Endothelial cell of umbilical vein (primary cell): ENCODE data around the gene NDUFA5. TPM values are rescaled to one million over a fixed set of nuclear protein-coding genes. Genes with fewer than 3 reads are reported as not detected.

Experiments
- BruUV-seq: library from RNA; stranded (reverse); fragments of 400-500 nt; replicated peaks from 2 replicates; lab custom pipeline; 2021; lab: Mats Ljungman, UMichigan
- CTCF ChIA-PET: fragments of 300-600, 350-600 bp; sonication (Branson Sonifier 250); formaldehyde crosslinking; loops from one replicate; lab custom pipeline; 2021; ENCODE audit warnings: antibody characterized with exemption, inconsistent platforms; lab: Charles Lee
- POLR2A ChIA-PET: fragments of 300-600, 350-600 bp; sonication (Branson Sonifier 250); formaldehyde crosslinking; loops from one replicate; lab custom pipeline; 2021; ENCODE audit warnings: antibody characterized with exemption, inconsistent platforms; lab: Charles Lee
- DNase-seq: peaks from one replicate; pipeline ENCODE4 v3.0.0-alpha.2; 2011; ENCODE audit warnings: low read depth, low spot score
- FAIRE-seq: peaks from 2 replicates; lab custom pipeline; 2011; peaks lifted over from hg19 to GRCh38; lab: Jason Lieb, UNC
- H2AFZ ChIP-seq: 2 replicates; pipeline ENCODE4 v1.6.0; 2012; ENCODE audit warnings: low read depth, low read length, control low read depth, inconsistent platforms
- H3K27ac ChIP-seq: 2 replicates; pipeline ENCODE4 v1.5.1; 2011; ENCODE audit warnings: low read depth, mild to moderate bottlenecking, control low read depth, low read length, moderate library complexity; ENCODE audit not compliant: insufficient read depth
- H3K27me3 ChIP-seq, 2 experiments: 2 replicates each; pipeline versions ENCODE4 v1.6.0 to v1.6.1; 2011; ENCODE audit warnings: low read length in 2 of 2, mixed read lengths in 1 of 2; ENCODE audit not compliant: control insufficient read depth in 2 of 2, insufficient read depth in 2 of 2
- H3K36me3 ChIP-seq, 2 experiments: 2 replicates in 1 of 2; 3 replicates in 1 of 2; pipeline ENCODE4 v1.5.1; 2011; ENCODE audit warnings: low read length in 2 of 2, mild to moderate bottlenecking in 1 of 2, moderate library complexity in 1 of 2; ENCODE audit not compliant: control insufficient read depth in 2 of 2, insufficient read depth in 2 of 2; ENCODE audit errors: extremely low read depth in 1 of 2
- H3K4me1 ChIP-seq: 3 replicates; pipeline ENCODE4 v1.5.1; 2011; ENCODE audit warnings: mild to moderate bottlenecking, low read length; ENCODE audit not compliant: control insufficient read depth, insufficient read depth; ENCODE audit errors: extremely low read depth
- H3K4me2 ChIP-seq: 2 replicates; pipeline ENCODE4 v1.6.1; 2011; ENCODE audit warnings: low read length, control low read depth, mixed read lengths; ENCODE audit not compliant: insufficient read depth
- H3K4me3 ChIP-seq, 3 experiments: fragments of 200-600 bp in 1 of 3; sonication (generic), shearing (Covaris generic) in 1 of 3; replicated peaks in 1 of 3; 2 replicates each; pipeline ENCODE4 v1.5.1; 2011 to 2016; ENCODE audit warnings: control low read depth in 3 of 3, low read length in 3 of 3, mild to moderate bottlenecking in 2 of 3, inconsistent platforms in 1 of 3, low read depth in 1 of 3, moderate library complexity in 1 of 3; ENCODE audit not compliant: insufficient read depth in 1 of 3
- H3K79me2 ChIP-seq: 2 replicates; pipeline ENCODE4 v1.6.0; 2012; ENCODE audit warnings: low read length, inconsistent platforms; ENCODE audit not compliant: control insufficient read depth, insufficient read depth
- H3K9ac ChIP-seq: replicated peaks from 2 replicates; pipeline ENCODE3; 2011; ENCODE audit warnings: low read length, control low read depth; ENCODE audit not compliant: insufficient read depth; ENCODE audit errors: extremely low read depth
- H3K9me1 ChIP-seq: replicated peaks from 3 replicates; pipeline ENCODE4 v1.6.0; 2011; ENCODE audit warnings: mild to moderate bottlenecking, low read length; ENCODE audit not compliant: control insufficient read depth, insufficient read depth; ENCODE audit errors: extremely low read depth
- H3K9me3 ChIP-seq: replicated peaks from 2 replicates; pipeline ENCODE4 v1.5.1; 2012; ENCODE audit warnings: low read length, inconsistent platforms; ENCODE audit not compliant: control insufficient read depth, insufficient read depth
- H4K20me1 ChIP-seq: replicated peaks from 2 replicates; pipeline ENCODE3; 2011; ENCODE audit warnings: mild to moderate bottlenecking, low read length; ENCODE audit not compliant: control insufficient read depth, insufficient read depth; ENCODE audit errors: extremely low read depth
- CTCF ChIP-seq, 2 donors: IDR thresholded peaks; 1 replicate in 1 of 2; 2 replicates in 1 of 2; pipeline ENCODE4 v1.5.1; 2011; ENCODE audit warnings: low read length in 2 of 2, mild to moderate bottlenecking in 2 of 2, moderate library complexity in 2 of 2, control low read depth in 1 of 2, inconsistent platforms in 1 of 2, low read depth in 1 of 2; ENCODE audit not compliant: insufficient read depth in 1 of 2; ENCODE audit errors: extremely low read depth in 1 of 2
- EZH2 ChIP-seq: IDR thresholded peaks from 2 replicates; pipeline ENCODE4 v1.6.1; 2012; ENCODE audit warnings: borderline replicate concordance, low read depth, mild to moderate bottlenecking, moderate library complexity, low read length, inconsistent platforms; ENCODE audit not compliant: severe bottlenecking
- FOS ChIP-seq: IDR thresholded peaks from 2 replicates; pipeline ENCODE4 v1.6.1; 2011; ENCODE audit warnings: mild to moderate bottlenecking, low read length, moderate library complexity, borderline replicate concordance; ENCODE audit not compliant: insufficient read depth
- GATA2 ChIP-seq: IDR thresholded peaks from 2 replicates; pipeline ENCODE4 v1.7.0; 2011; ENCODE audit warnings: low read depth, mild to moderate bottlenecking, moderate library complexity, mixed read lengths, low read length; ENCODE audit not compliant: insufficient read length, insufficient read depth
- JUN ChIP-seq: IDR thresholded peaks from 2 replicates; pipeline ENCODE4 v1.6.1; 2011; ENCODE audit warnings: borderline replicate concordance, low read depth; ENCODE audit not compliant: insufficient read length, insufficient read depth
- MAX ChIP-seq: IDR thresholded peaks from 2 replicates; pipeline ENCODE4 v1.6.1; 2011; ENCODE audit not compliant: insufficient read depth, insufficient read length
- MYC ChIP-seq: IDR thresholded peaks from one replicate; pipeline ENCODE4 v1.6.1; 2011; ENCODE audit warnings: mild to moderate bottlenecking, low read depth, low read length
- POLR2A ChIP-seq: IDR thresholded peaks from 2 replicates; pipeline ENCODE4 v1.6.1; 2012; ENCODE audit warnings: low read depth, mild to moderate bottlenecking, control low read depth, low read length
- POLR2AphosphoS5 ChIP-seq: IDR thresholded peaks from 2 replicates; pipeline ENCODE4 v1.6.1; 2012; ENCODE audit warnings: low read depth, mild to moderate bottlenecking, control low read depth, low read length, moderate library complexity; ENCODE audit not compliant: insufficient read depth
- dilution Hi-C: fragments of 300-500 bp; cut with MboI; formaldehyde crosslinking; loops from one replicate; pipeline ENCODE4 v1.15.0; 2019; ENCODE audit warnings: low sequenced_read_pairs; ENCODE audit not compliant: extremely low pct_ligation_motif_present
- intact Hi-C: fragments of 100-400 bp; cut with micrococcal nuclease; formaldehyde crosslinking; loops from one replicate; pipeline ENCODE4 v1.10.0; 2022
- polyA plus RNA-seq, 4 experiments: library from polyadenylated mRNA; depleted of rRNA in 3 of 4; stranded (reverse) in 3 of 4; unstranded in 1 of 4; fragments of >200 nt; gene quantifications; 2 replicates each; pipeline versions ENCODE4 v1.2.1 to v1.2.3, GENCODE V29; 2011 to 2012; ENCODE audit warnings: missing spikeins in 1 of 4
- total RNA-seq: library from RNA; stranded (reverse); gene quantifications from 2 replicates; pipeline ENCODE4 v1.2.3, GENCODE V29; 2021

The NDUFA5 gene
- total and polyA plus RNA-seq, 2 donors (not counting 3 experiments of a cell fraction or from before 2014, with no cell fraction given): 6.2 to 62.3 TPM

- no peak for FAIRE-seq
- POLR2A ChIA-PET: no interaction called here
These were observed 47.1 kb upstream of the NDUFA5 start for GRCh38 chr7:123604739-123605138.

More at GRCh38 chr7:123604739-123605138, 47.1 kb upstream of the NDUFA5 start:
- H3K9me1 ChIP-seq: no peaks in the 10 kb centered on the region
- DNase-seq: no peak
- CTCF ChIA-PET: no interaction called here
- H3K27ac ChIP-seq: no peak overlapping the region
- no peak overlapping the region for H3K9ac ChIP-seq
- intact Hi-C loops: no loop called here
- no TSS peak for BruUV-seq
- no peak overlapping the region for H3K4me3 ChIP-seq
- no peaks in the 10 kb centered on the region for H3K36me3 ChIP-seq
- H2AFZ ChIP-seq: no peak overlapping the region
- TF ChIP-seq JUN (no peak), MAX (no peak), EZH2 (no peak), GATA2 (no peak), MYC (no peak), POLR2A (no peak), FOS (no peak), CTCF (IDR thresholded peaks at IDR 0.05; ENCODE audit: extremely low read depth in 1 of 2, insufficient read depth in 1 of 2, low read depth in 1 of 2, low read length in 2 of 2) (no peak), POLR2AphosphoS5 (no peak)
- H3K27me3 ChIP-seq: no peaks in the 10 kb centered on the region
- no peaks in the 10 kb centered on the region for H3K4me1 ChIP-seq
- no peaks in the 10 kb centered on the region for H3K79me2 ChIP-seq
- no peak overlapping the region for H3K4me2 ChIP-seq
- dilution Hi-C loops: no loop called here
- no peaks in the 10 kb centered on the region for H4K20me1 ChIP-seq
- H3K9me3 ChIP-seq: no peaks in the 10 kb centered on the region
